Stimulated activated CD4-positive, alpha-beta T cell treated with anti-CD3 and anti-CD28 coated beads, TNF-alpha, amount 100 ng/mL, for 48 hours (primary cell): ENCODE results near the gene VPS41.

Experiments
- DNase-seq, 3 donors: peaks; one replicate each; pipeline ENCODE4 v3.0.0-alpha.2; 2020; ENCODE audit warnings: low read depth in 3 of 3

The VPS41 gene

GRCh38 chr7:38731215-38731614, 177.8 kb downstream of the VPS41 start:
- DNase-seq = no peak

- DNase-seq = no peak
These were observed 180.8 kb downstream of the VPS41 start for GRCh38 chr7:38728145-38728544.

GRCh38 chr7:38727184-38727940, 181.6 kb downstream of the VPS41 start:
- no peak for DNase-seq

- DNase-seq = no peak
These were observed 185.7 kb downstream of the VPS41 start for GRCh38 chr7:38723327-38723726.

- no peak for DNase-seq
These were observed 192.6 kb downstream of the VPS41 start for GRCh38 chr7:38716397-38716796.

GRCh38 chr7:38709123-38709522, 199.9 kb downstream of the VPS41 start:
- DNase-seq = no peak

GRCh38 chr7:38704751-38705150, 204.2 kb downstream of the VPS41 start:
- no peak for DNase-seq

- no peak for DNase-seq
These were observed 204.9 kb downstream of the VPS41 start for GRCh38 chr7:38704041-38704547.

GRCh38 chr7:38703093-38703492, 205.9 kb downstream of the VPS41 start:
- DNase-seq = no peak

GRCh38 chr7:38702002-38702535, 206.9 kb downstream of the VPS41 start:
- no peak for DNase-seq

- DNase-seq = no peak
These were observed 208.9 kb downstream of the VPS41 start for GRCh38 chr7:38700116-38700515.

GRCh38 chr7:38699471-38699870, 209.5 kb downstream of the VPS41 start:
- no peak for DNase-seq

GRCh38 chr7:38694326-38694725, 214.7 kb downstream of the VPS41 start:
- no peak for DNase-seq

- DNase-seq = no peak
These were observed 222.1 kb downstream of the VPS41 start for GRCh38 chr7:38686888-38687287.

- no peak for DNase-seq
These were observed 223.1 kb downstream of the VPS41 start for GRCh38 chr7:38685851-38686250.

GRCh38 chr7:38682606-38683005, 226.4 kb downstream of the VPS41 start:
- DNase-seq = no peak

GRCh38 chr7:38681882-38682281, 227.1 kb downstream of the VPS41 start:
- DNase-seq = no peak

- DNase-seq = no peak
These were observed 229.6 kb downstream of the VPS41 start for GRCh38 chr7:38679419-38679818.

- no peak for DNase-seq
These were observed 230.3 kb downstream of the VPS41 start for GRCh38 chr7:38678698-38679054.

- no peak for DNase-seq
These were observed 230.9 kb downstream of the VPS41 start for GRCh38 chr7:38677981-38678697.

- no peak for DNase-seq
These were observed 233.4 kb downstream of the VPS41 start for GRCh38 chr7:38675494-38676106.

GRCh38 chr7:38674513-38674912, 234.5 kb downstream of the VPS41 start:
- no peak for DNase-seq

- no peak for DNase-seq
These were observed 235.2 kb downstream of the VPS41 start for GRCh38 chr7:38673795-38674194.
